C4-2B (cell line): ENCODE data around the gene ZNF813.
"Not testable (repeated sequence)": the region's sequence is repeated elsewhere in the genome, so short reads cannot be mapped to it uniquely, and the experiment has no call there.

Experiments used
- H3K27ac ChIP-seq: fragments of 450-650 bp; 2 replicates; pipeline ENCODE4 v1.5.1; 2017
- CTCF ChIP-seq: fragments of 450-650 bp; conservative IDR thresholded peaks from 2 replicates; pipeline ENCODE4 v1.5.1; 2017; ENCODE audit warnings: mild to moderate bottlenecking
- ZFX ChIP-seq: fragments of 450-650 bp; IDR thresholded peaks from 2 replicates; pipeline ENCODE4 v1.6.1; 2017

ZNF813 gene

DNA sequence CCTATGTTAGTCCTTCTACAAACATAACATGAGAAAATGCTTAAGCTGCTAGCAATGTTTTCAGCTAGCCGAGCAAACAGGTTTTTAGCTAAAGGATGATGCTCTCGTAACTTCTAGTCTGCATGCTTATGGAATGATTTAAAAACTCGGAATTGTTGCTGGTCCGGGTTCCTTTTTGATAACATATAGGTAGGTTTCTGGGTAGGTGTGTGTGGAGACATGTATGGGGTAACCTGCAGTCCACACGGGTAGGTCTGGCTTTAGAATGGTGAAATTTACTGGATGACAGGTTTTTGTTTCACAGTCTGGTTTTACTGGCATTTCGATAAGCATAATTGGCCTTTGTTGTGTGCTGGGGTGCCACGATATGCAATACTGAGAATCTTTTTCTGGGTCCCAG lies 4.4 kb downstream of the ZNF813 start:
- no peak overlapping the region for H3K27ac ChIP-seq
- TF ChIP-seq ZFX (no peak), CTCF (no peak)

DNA sequence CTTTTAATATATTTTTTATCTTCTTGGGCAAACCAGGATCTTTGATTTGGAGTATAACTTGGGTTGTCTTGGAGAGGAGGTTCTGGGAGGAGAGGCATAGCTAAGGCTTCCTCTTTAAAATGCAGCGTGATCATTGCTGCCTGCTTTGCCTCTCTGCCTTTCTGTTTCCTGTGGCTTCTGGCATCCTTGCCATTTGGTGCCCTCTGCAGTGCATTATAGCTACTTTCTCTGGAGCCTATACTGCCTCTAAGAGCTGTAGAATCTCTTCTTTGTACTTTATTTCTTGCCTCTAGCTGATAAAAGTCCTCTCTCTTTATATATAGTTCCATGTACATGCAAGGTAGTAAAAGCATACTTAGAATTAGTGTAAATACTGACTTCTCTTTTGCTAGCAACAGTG lies 7.3 kb downstream of the ZNF813 start:
- H3K27ac ChIP-seq = not testable (repeated sequence)

DNA sequence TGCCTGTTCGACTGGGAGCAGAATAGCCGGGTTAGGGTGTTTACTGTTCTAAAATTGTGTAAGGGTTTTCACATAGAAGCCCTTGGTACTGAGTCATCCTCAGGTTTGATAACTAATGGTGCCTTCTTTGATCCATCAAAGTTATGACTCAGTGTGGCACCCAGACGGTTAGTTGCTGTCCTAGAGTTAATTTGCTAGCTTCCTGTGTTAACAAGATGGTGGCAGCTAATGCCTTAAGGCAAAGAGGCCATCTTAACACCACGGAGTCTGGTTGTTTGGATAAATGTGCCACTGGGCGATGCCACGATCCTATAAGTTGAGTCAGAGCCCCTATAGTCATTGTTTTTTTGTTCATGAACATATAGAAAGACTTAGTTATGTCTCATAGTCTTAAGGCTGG lies 7.9 kb downstream of the ZNF813 start:
- not testable (repeated sequence) for H3K27ac ChIP-seq

DNA sequence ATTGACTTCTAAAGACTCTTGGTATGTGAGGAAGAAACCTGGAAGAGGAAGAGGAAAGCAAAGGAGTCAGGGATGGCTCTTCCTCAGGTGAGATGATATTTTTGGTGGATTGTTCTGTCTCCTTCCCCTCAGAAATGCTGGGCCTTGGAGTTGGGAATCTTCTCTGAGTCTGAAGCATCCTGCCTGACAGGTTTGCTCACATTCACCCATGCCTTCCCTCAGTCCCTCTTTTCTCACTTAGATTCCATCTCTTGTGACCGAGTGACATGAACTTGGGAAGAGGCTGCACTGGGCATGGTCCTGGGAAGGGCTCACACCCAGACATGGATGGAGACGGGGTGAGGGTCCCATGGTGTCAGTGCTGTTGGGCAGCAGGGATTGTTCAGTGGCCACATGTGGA lies 16.2 kb downstream of the ZNF813 start:
- not testable (repeated sequence) for H3K27ac ChIP-seq

DNA sequence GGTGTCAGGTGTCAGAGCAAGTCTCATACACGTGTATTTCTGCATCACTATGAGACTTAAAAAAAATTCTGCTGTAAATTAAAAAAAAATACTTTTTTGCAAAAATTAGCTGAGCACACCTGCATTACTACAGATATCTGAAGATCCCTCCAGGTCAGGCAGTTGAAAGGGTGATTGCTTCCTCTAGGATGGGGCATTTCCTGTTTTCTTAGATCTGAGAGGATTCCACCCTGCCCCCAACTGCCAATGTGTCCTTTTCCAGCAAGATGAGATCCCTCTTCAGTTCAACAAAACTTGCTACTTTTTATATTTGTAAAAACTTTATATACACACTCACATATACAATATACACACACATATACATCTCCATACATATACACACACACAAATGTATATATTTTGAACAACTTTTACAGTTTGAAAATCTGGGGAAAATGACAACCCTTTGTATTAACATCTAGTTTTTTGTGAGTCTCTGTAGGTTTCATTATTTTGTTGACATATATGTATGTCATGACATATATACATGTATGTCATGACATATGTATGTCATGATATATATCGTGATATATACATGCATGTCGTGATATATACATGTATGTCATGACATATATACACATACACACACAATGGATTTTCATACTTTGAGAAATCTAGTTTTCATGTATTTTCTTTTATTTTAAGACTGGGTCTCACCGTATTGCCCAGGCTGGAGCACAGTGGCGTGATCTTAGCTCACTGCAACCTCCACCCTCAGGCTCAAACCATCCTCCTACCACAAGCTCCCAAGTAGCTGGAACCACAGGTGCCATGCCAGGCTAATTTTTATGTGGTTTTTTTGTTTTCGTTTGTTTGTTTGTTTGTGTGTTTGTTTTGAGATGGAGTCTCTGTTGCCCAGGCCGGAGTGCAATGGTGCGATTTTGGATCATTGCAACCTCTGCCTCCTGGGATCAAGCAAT lies 17.8 kb downstream of the ZNF813 start:
- H3K27ac ChIP-seq = no peak overlapping the region
- no peak for TF ChIP-seq CTCF
- TF ChIP-seq ZFX = no peak

GRCh38 chr19:53492153-53492552 lies 24.6 kb downstream of the ZNF813 start:
- TF ChIP-seq CTCF (no peak), ZFX (no peak)

DNA sequence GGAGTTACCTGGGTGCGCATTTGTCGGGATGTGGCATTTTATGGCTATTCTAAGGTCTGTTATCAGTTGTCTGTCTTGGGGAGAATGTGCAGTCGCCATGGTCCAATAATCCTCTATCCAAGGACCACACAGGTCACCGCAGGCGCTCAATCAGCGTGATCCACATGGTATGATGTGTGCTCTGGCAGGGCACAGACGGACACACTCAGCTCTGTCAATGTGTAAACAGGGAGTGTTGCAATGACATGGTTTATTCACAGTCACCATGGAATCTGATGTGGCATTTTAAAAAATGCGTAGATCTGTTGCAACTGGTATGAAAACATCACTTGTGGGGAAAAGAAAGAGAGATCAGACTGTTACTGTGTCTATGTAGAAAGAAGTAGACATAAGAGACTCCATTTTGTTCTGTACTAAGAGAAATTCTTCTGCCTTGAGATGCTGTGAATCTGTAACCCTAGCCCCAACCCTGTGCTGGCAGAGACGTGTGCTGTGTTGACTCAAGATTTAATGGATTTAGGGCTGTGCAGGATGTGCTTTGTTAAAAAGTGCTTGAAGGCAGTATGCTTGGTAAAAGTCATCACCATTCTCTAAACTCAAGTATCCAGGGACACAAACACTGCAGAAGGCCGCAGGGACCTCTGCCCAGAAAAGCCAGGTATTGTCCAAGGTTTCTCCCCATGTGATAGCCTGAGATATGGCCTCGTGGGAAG lies 29.9 kb downstream of the ZNF813 start:
- H3K27ac ChIP-seq = peak overlapping the region; percentile 53

More at GRCh38 chr19:53492153-53492552, 24.6 kb downstream of the ZNF813 start:
- H3K27ac ChIP-seq = no peak overlapping the region

GRCh38 chr19:53498024-53498395 lies 30.5 kb downstream of the ZNF813 start:
- H3K27ac ChIP-seq = peak overlapping the region; percentile 53

- H3K27ac ChIP-seq = not testable (repeated sequence)
Measured at GRCh38 chr19:53503151-53503550, 35.6 kb downstream of the ZNF813 start.

- H3K27ac ChIP-seq = not testable (repeated sequence)
Measured at GRCh38 chr19:53503671-53504364, 36.3 kb downstream of the ZNF813 start.

DNA sequence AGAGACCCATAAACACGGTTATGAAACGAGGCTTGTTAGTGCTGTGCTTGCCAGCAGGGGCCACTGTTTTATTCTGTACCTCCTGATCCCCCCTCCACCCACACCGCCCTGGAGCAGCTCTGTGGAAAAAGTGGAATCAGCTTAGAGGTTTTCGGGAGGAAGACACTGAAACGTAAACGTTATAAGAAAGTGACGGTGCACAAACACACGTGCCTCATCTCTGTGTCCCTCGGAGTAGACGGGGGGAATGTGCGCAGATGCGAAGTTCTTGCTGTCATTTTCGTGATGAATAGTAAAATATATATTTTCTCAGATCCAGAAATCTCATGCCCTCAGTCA lies 36.8 kb downstream of the ZNF813 start:
- peak; percentile 66 for TF ChIP-seq CTCF

More for the DNA sequence above, 36.8 kb downstream of the ZNF813 start:
- not testable (repeated sequence) for H3K27ac ChIP-seq
